Lung (tissue), 12 donors: ENCODE results near the gene MLH1. TPM values are rescaled to one million over a fixed set of nuclear protein-coding genes. Genes with fewer than 3 reads are reported as not detected.
A peak's percentile ranks its signal among the peaks of the same experiment; 100 is the strongest.
"Not testable (repeated sequence)": the region's sequence is repeated elsewhere in the genome, so short reads cannot be mapped to it uniquely, and the experiment has no call there.

Source experiments
- ATAC-seq: fragments of 200-7000 bp; cut with Tn5 transposase; one replicate; pipeline ENCODE4 v1.9.1; 2020; ENCODE audit warnings: moderate number of reproducible peaks; ENCODE audit not compliant: insufficient read depth, low FRiP score
- DNase-seq, 3 donors: peaks; one replicate each; pipeline ENCODE4 v3.0.0-alpha.2; 2013 to 2017
- H3K27ac ChIP-seq, 2 donors: one replicate each; pipeline ENCODE4 v1.5.1; 2013; ENCODE audit warnings: mild to moderate bottlenecking in 2 of 2, moderate library complexity in 2 of 2, control low read depth in 1 of 2, inconsistent platforms in 1 of 2, low read depth in 1 of 2, low read length in 1 of 2
- H3K27me3 ChIP-seq, 3 donors: one replicate each; pipeline ENCODE4 v1.5.1; 2013; ENCODE audit warnings: low read length in 2 of 3; ENCODE audit not compliant: control insufficient read depth in 3 of 3, insufficient read depth in 3 of 3
- H3K36me3 ChIP-seq, 4 donors: one replicate each; pipeline ENCODE4 v1.5.1; 2013; ENCODE audit warnings: low read length in 4 of 4, mild to moderate bottlenecking in 1 of 4, moderate library complexity in 1 of 4; ENCODE audit not compliant: control insufficient read depth in 4 of 4, insufficient read depth in 4 of 4
- H3K4me1 ChIP-seq, 5 donors: one replicate each; pipeline ENCODE4 v1.5.1; 2013; ENCODE audit warnings: low read length in 5 of 5, mild to moderate bottlenecking in 2 of 5, moderate library complexity in 1 of 5; ENCODE audit not compliant: control insufficient read depth in 5 of 5, insufficient read depth in 5 of 5
- H3K4me3 ChIP-seq: one replicate; pipeline ENCODE4 v1.5.1; 2013; ENCODE audit warnings: mild to moderate bottlenecking, control low read depth, moderate library complexity
- H3K9ac ChIP-seq, 2 donors: one replicate each; pipeline ENCODE4 v1.5.1; 2013; ENCODE audit warnings: low read length in 2 of 2, control low read depth in 1 of 2; ENCODE audit not compliant: insufficient read depth in 1 of 2
- H3K9me3 ChIP-seq, 4 donors: one replicate each; pipeline ENCODE4 v1.5.1; 2013; ENCODE audit warnings: low read length in 3 of 4, mild to moderate bottlenecking in 1 of 4, moderate library complexity in 1 of 4; ENCODE audit not compliant: control insufficient read depth in 4 of 4, insufficient read depth in 3 of 4
- CTCF ChIP-seq: IDR thresholded peaks from 2 replicates; pipeline ENCODE4 v1.5.1; 2012; ENCODE audit warnings: mild to moderate bottlenecking; ENCODE audit errors: control extremely low read depth, extremely low read depth
- WGBS, 2 donors: extraction: QIAGEN DNeasy Blood & Tissue Kit; methylation state at CpG; one replicate each; pipeline ENCODE4 v1.1.7; 2013; 5-methylcytosine and 5-hydroxymethylcytosine counted together
- polyA plus RNA-seq, 2 donors: library from polyadenylated mRNA; stranded (reverse); fragments of 200-250 nt; gene quantifications; one replicate each; pipeline ENCODE4 v1.2.1, GENCODE V29; 2013
- total RNA-seq, 2 donors: library from RNA; depleted of rRNA in 1 of 2; stranded (reverse); fragments of >200 nt in 1 of 2; gene quantifications; one replicate each; pipeline ENCODE4 v1.2.1, GENCODE V29; 2014 to 2021
- donor health status: control.
- donor health status: control.
- donor health status: Bipolar disorder and iron deficiency.
- donor health status: healthy.
- donor health status: DM: yes; HTN: yes; CAD: no.

Gene MLH1
- total and polyA plus RNA-seq, 4 donors, result 14.3 to 66.4 (median 29.8) TPM

GRCh38 chr3:37041546-37042195 lies 48.4 kb downstream of the MLH1 start:
- no peak overlapping the region for H3K27ac ChIP-seq
- no peak for TF ChIP-seq CTCF
- peaks cover 0 to under 1% (median 0%) of the 10 kb centered on the region in 4 donors for H3K9me3 ChIP-seq
- peak in 2 of 3 donors; percentile 41 to 70 for DNase-seq
- 66 to 83% methylated on average over 1 of the region's 1 CpG for WGBS, 2 donors
- H3K4me3 ChIP-seq, result no peak overlapping the region
- H3K36me3 ChIP-seq, result peaks cover 14 to 22% (median 15%) of the 10 kb centered on the region in 4 donors
- H3K9ac ChIP-seq, result no peak overlapping the region
- H3K27me3 ChIP-seq, result no peaks in the 10 kb centered on the region
- no peak for ATAC-seq
- peaks cover 0 to 11% (median 9%) of the 10 kb centered on the region in 5 donors for H3K4me1 ChIP-seq

- H3K27ac ChIP-seq, H3K4me3 ChIP-seq, H3K9ac ChIP-seq, ATAC-seq, H3K9me3 ChIP-seq, H3K27me3 ChIP-seq: not testable (repeated sequence)
- H3K36me3 ChIP-seq, result peaks cover 19 to 26% (median 23%) of the 10 kb centered on the region in 4 donors
- peaks cover 0 to 11% (median 9%) of the 10 kb centered on the region in 5 donors for H3K4me1 ChIP-seq
- WGBS, 2 donors, result 64 to 89% methylated on average over 3 of the region's 3 CpGs
- DNase-seq, result peak in 2 of 3 donors; percentile 70 to 90
Measured at GRCh38 chr3:37042712-37043111, 49.4 kb downstream of the MLH1 start.

DNA sequence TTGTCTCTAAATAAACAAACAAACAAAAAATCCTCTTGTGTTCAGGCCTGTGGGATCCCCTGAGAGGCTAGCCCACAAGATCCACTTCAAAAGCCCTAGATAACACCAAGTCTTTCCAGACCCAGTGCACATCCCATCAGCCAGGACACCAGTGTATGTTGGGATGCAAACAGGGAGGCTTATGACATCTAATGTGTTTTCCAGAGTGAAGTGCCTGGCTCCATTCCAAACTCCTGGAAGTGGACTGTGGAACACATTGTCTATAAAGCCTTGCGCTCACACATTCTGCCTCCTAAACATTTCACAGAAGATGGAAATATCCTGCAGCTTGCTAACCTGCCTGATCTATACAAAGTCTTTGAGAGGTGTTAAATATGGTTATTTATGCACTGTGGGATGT lies 57.0 kb downstream of the MLH1 start:
- Histone ChIP-seq H3K27ac (peak overlapping the region in 1 of 2 donors; percentile 79), H3K9me3 (no peaks in the 10 kb centered on the region), H3K4me1 (peaks cover 0 to 17% (median 0%) of the 10 kb centered on the region in 5 donors), H3K9ac (no peak overlapping the region), H3K36me3 (peaks cover 24 to 64% (median 41%) of the 10 kb centered on the region in 4 donors), H3K4me3 (no peak overlapping the region), H3K27me3 (no peaks in the 10 kb centered on the region)
- WGBS, 2 donors, result 91 to 100% methylated on average over 1 of the region's 1 CpG
- peak in 2 of 3 donors; percentile 35 to 53 for DNase-seq
- no peak for ATAC-seq
- TF ChIP-seq CTCF, result no peak

GRCh38 chr3:37052860-37053259 lies 59.5 kb downstream of the MLH1 start:
- ATAC-seq (no peak), DNase-seq (no peak)
- TF ChIP-seq CTCF, result no peak
- H3K4me3 ChIP-seq, result no peak overlapping the region
- no peaks in the 10 kb centered on the region for H3K27me3 ChIP-seq
- H3K9me3 ChIP-seq, result no peaks in the 10 kb centered on the region
- H3K36me3 ChIP-seq, result peaks cover 15 to 61% (median 43%) of the 10 kb centered on the region in 4 donors
- H3K9ac ChIP-seq, result no peak overlapping the region
- H3K4me1 ChIP-seq, result peaks cover 0 to 22% (median 0%) of the 10 kb centered on the region in 5 donors
- peak overlapping the region in 1 of 2 donors; percentile 67 for H3K27ac ChIP-seq
